Measurements from ENCODE around the gene JMJD7.

DNA sequence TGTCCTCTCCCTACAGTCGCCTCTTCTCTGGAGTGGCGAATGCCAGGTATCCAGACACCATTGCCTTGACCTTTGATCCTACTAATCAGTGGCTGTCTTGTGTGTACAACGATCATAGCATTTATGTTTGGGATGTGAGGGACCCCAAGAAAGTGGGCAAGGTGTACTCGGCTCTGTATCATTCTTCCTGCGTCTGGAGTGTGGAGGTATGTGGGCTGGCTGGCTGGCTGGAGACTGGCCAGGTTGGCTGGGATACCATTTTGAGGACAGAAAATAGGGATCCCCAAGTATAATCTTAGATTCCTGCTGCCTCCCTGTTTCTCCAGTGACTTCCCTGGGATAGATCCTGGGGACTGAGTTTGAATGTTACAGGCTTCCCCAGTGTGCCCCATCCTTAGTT is 13.4 kb upstream of the JMJD7 start:
- TF ChIP-seq CTCF (IDR thresholded peaks at IDR 0.05; ENCODE audit: low read depth, low read length, poor library complexity, severe bottlenecking) (no peak), EZH2phosphoT487 (IDR thresholded peaks at IDR 0.05; ENCODE audit: borderline replicate concordance, low read length) (no peak)

All from DOHH2 (cell line).